ELF-1 (cell line): ENCODE data around the gene RTKN.
"Not testable (repeated sequence)": the region's sequence is repeated elsewhere in the genome, so short reads cannot be mapped to it uniquely, and the experiment has no call there.

Experiments
- DNase-seq: peaks from one replicate; pipeline ENCODE4 v3.0.0-alpha.2; 2016; ENCODE audit warnings: low read depth, low spot score

The RTKN gene

GRCh38 chr2:74461187-74462053, 19.7 kb upstream of the RTKN start:
- DNase-seq, result peak; percentile 65

DNA sequence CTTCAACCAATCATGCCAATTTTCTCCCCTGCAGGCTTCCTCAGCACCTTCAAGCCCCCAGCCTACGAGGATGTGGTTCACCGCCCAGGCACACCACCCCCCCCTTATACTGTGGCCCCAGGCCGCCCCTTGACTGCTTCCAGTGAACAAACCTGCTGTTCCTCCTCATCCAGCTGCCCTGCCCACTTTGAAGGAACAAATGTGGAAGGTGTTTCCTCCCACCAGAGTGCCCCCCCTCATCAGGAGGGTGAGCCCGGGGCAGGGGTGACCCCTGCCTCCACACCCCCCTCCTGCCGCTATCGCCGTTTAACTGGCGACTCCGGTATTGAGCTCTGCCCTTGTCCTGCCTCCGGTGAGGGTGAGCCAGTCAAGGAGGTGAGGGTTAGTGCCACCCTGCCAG, 18.4 kb upstream of the RTKN start:
- not testable (repeated sequence) for DNase-seq

GRCh38 chr2:74459503-74460118, 17.9 kb upstream of the RTKN start:
- not testable (repeated sequence) for DNase-seq

- no peak for DNase-seq
Measured at GRCh38 chr2:74458938-74459363, 17.2 kb upstream of the RTKN start.

GRCh38 chr2:74458132-74458937, 16.6 kb upstream of the RTKN start, which contains the start of gene WBP1:
TSS of gene WBP1 (plus strand) at chr2:74458438. CDS start at chr2:74458603, 165 bp downstream.
- peak; percentile 100 for DNase-seq

GRCh38 chr2:74457549-74458131, 15.9 kb upstream of the RTKN start:
- DNase-seq, result no peak

GRCh38 chr2:74457129-74457548, 15.4 kb upstream of the RTKN start:
- DNase-seq, result no peak

- DNase-seq, result peak; percentile 98
Measured at GRCh38 chr2:74454654-74455511, 13.1 kb upstream of the RTKN start, which contains the start of gene INO80B. TSS of gene INO80B (plus strand) at chr2:74455087. CDS start at chr2:74455117, 30 bp downstream.

- DNase-seq, result no peak
Measured at GRCh38 chr2:74450570-74451190, 8.9 kb upstream of the RTKN start.

- no peak for DNase-seq
Measured at GRCh38 chr2:74448771-74449170, 7.0 kb upstream of the RTKN start.

- DNase-seq, result no peak
Measured at GRCh38 chr2:74447230-74447999, 5.7 kb upstream of the RTKN start.

GRCh38 chr2:74444498-74445318, 3.0 kb upstream of the RTKN start:
- DNase-seq, result no peak

DNA sequence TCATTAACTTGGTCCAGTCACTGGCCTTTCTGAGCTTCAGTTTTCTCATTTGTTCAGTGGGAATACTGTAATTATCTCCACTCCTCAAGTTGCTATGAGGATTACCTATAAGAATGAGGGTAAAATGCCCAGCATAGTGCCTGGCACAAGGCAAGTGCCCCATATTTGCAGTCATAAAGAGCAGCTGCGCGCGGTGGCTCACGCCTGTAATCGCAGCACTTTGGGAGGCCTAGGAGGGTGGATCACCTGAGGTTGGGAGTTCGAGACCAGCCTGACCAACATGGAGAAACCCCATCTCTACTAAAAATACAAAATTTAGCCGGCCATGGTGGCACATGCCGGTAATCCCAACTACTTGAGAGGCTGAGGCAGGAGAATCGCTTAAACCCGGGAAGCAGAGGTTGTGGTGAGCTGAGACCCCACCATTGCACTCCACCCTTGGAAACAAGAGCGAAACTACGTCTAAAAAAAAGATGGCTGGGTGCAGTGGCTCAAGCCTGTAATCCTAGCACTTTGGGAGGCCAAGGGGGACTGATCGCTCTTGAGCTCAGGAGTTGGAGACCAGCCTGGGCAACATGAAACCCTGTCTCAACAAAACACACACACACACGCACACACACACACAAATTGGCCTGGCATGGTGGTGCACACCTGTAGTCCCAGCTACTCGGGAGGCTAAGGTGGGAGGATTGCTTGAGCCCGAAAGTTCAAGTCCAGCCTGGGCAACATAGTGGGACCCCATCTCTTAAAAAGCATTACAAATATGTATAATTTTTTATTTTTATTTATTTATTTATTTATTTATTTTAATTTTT, 953 bp upstream of the RTKN start:
- not testable (repeated sequence) for DNase-seq

DNA sequence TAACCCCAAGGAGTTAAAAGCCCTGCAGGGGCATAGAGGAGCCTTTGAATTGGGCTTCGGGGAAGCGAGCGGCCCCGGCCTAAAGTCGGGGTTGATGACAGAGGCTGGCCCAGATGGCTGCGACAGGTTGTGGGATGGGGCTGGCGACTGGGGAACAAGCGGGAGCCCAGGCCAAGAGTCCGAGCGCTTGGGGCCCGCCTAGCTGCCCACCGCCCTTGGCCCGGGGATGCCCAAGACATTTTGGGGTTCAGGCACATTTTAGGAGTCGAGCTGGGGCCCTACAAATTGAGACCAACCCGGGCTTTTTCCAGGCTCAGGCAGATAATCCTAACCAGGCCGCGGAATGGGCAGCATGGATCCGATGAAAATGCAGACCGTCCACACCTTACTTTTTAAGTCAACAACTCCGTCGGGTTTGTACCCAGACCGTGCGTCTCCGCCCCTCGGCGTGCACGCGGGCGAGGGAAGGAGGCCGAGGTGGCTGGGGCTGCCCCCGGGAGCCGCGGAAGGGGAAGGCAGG, 507 bp downstream of the RTKN start:
- no peak for DNase-seq

GRCh38 chr2:74440378-74441169, 1.2 kb downstream of the RTKN start:
- DNase-seq, result peak; percentile 93

DNA sequence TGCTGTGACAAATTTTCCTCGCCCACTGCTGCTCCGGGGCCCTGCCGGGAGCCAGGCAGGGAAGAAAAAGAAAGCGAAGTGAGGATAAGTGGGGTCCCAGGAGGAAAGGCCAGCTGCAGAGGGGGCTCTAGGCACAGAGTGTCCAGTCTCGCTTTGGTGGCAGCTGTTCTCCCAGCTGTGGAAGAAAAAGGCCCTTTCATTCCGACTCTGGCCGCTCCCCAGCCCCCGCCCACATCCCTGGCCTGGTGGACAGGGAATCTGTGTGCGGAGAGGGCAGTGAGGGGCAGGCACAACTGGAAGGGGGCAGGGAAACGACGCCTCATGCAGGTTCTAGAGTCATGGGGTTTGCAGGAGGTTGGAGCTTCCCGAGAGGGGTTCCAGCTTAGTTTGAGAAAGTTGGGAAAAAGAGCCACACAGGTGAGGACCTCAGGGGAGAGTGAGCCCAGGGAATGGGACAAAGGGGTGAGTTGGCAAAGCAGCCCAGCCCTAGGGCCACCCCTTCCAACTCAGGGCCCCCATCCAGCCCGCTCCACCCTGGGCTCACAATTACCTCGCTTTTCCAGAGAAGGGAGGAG, 1.8 kb downstream of the RTKN start:
- DNase-seq, result peak; percentile 52
